HG03108 (cell line): ENCODE data around the gene ABCB11.

Source experiments
- ATAC-seq: cut with Tn5 transposase; IDR thresholded peaks from one replicate; pipeline ENCODE4 v1.9.1; 2021; ENCODE audit warnings: moderate library complexity; ENCODE audit not compliant: unreplicated experiment

The ABCB11 gene

DNA sequence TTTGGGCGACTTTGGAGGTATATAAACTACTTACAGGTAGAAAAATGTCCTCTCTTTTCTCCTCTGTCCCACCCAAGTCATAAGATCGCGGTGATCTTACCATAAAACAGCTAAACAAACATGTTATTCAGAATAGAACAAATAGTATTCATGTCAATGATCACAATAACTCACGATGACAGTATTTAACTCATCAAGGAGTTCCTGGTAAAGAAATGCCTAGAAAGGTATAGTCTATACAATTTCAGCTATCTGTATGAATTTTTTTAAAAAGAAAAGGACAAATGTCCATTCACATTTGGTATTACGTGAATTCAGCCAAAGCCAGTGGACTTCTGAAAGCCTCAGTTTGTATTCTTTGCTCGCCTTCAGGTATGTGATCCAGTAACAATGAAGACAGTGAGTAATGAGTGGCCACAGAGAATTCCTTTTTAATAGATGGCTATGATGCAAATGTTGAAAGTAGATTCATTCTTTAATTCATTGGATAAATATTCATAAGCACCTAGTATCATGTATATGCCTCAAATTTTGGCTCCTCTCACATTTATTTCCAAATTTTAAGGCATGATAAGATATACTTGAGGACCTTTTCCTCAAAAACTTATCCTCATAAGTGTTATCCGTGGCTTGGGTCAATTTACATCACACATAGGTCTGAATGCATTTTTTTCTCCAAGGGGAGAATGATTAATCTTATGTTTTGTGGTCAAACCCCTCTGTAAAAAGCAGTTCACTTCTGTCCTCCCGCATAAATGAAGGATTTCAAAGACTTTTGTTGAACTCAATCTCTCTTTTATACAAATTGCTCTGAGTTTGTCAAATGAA lies 20.3 kb downstream of the ABCB11 start:
- no peak for ATAC-seq

- no peak for ATAC-seq
Measured at GRCh38 chr2:169009865-169010579, 21.1 kb downstream of the ABCB11 start.

- ATAC-seq: no peak
Measured at GRCh38 chr2:169007941-169008340, 23.2 kb downstream of the ABCB11 start.

- no peak for ATAC-seq
Measured at GRCh38 chr2:169007356-169007755, 23.8 kb downstream of the ABCB11 start.

- no peak for ATAC-seq
Measured at GRCh38 chr2:169006665-169007064, 24.5 kb downstream of the ABCB11 start.

DNA sequence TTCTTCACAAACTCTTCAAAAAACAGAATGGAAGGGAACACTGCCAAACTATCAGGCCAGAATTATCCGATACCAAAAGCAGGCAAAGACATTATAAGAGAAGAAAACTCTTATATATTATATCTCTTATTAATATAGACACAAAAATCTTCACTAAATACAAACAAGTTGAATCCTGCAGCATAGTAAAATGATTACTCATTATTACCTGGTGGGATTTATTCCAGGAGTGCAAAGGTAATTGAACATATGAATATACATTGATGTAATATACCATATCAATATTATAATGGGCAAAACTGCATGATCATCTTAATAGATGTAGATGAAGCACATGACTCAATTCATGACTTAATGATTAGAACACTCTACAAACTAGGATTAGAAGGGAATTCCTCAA lies 25.1 kb downstream of the ABCB11 start:
- no peak for ATAC-seq

DNA sequence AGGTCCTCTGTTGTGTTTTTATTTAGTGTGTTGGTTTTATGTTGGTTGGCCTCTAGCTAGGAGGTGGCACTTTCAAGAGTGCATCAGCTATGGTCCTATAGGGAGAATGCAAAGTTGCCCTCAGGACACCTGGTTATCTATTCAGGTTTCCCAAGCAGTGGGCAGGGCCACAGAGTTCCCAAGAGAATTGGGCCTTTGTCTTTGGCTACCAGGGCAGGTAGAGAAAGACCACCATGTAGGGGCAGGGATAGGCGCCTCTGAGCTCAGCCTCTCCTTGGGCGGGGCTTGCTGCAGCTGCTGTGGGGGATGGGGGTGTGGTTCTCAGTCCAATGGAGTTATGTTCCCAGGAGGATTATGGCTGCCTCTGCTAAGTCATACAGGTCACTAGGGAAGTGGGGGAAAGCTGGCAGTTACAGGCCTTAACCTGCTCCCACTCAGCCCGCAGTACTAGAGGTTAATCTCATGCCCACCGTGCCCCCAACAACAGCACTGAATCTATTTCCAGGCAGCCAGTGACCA lies 26.0 kb downstream of the ABCB11 start:
- ATAC-seq: no peak

DNA sequence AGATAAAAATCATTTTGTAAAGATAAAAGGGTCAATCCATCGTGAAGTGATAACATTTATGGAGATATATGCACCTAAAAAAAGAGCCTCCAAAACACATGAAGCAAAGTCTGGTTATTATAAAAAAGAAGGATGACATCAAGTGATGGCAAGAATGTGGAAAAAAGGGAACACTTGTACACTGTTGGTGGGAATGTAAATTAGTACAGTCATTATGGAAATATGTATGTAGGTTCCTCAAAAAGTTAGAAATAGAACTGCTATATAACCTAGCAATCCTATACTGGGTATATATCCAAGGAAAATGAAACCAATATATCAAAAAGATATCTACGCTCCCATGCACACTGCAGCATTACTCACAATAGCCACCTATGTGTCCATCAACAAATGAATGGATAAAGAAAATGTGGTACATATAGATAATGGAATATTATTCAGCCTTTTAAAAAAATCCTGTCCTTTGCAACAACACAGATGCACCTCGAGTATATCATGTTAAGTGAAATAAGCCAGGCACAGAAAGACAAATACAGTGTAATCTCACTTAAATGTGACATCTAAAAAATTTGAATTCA lies 28.9 kb downstream of the ABCB11 start:
- ATAC-seq: no peak

DNA sequence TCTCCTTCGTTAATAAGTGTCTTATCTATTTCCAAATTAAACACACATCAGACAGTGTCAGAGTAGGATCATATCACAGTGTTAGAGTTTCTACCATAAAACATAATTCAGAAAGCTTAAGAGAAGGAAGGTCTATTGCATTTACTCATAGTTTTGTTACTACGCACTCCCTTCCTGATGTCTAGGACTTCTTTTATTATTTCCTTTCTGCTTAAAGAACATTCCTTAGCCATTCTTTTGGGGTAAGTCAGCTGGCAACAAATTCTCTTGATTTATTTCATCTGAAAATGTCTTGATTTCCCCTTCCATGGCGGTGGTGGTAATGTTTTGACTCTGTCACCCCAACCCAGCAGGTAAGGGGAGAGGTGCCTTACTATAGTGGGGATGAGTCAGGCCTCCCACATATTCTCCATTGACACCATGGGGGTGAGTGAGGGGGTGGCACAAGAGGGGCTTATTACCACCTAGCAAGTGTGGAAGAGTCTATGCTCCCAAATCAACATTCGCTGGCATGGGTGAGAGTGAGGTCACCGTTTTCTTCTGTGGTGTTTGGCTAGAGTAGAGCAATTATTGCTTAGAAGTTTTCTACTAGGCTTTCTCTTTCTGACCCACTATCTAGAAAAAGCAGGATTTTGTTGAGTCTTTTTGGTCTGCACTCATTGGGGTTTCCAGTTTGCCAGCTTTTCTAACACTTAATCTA lies 29.9 kb downstream of the ABCB11 start:
- ATAC-seq: no peak

DNA sequence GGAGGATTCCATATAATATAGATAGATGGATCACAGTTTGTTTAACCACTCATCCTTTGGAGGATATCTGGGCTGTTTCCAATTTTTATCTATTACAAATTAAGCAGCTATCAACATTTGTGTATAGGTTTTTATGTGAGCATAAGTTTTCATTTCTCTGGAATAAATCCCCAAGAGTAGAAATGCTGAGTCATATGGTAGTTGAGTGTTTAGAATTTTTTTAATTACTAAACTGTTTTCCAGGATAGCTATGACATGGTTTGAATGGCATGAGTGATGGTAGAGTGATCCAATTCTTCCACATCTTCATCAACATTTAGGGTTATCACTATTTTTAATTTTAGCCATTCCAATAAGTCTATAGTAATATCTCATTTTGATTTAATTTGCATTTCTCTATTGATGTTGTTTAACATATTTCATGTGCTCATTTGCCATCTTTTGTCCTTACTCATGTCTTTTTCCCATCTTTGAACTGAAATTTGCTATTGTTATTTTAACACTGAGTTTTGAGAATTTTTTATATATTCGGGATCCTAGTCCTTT lies 31.4 kb downstream of the ABCB11 start:
- no peak for ATAC-seq

- no peak for ATAC-seq
Measured at GRCh38 chr2:168998609-168999211, 32.4 kb downstream of the ABCB11 start.

DNA sequence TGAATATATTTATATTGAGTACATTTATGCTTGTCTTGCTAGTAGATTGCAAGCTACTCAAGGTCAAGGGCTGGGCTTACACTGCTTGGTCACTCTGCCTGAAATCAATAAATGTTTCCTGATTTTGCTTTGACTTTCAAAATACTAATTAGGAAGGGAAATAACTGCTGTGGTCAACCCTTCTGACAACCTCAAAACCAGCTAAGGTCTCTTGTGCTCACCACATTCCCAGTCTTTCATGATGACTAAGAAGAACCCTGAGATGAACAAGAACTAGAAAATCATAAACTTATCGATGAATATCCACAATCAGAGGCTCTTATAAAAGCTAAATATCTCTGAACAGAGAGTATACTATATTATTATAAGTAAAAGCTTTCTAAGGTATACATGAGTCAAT lies 33.3 kb downstream of the ABCB11 start:
- no peak for ATAC-seq

DNA sequence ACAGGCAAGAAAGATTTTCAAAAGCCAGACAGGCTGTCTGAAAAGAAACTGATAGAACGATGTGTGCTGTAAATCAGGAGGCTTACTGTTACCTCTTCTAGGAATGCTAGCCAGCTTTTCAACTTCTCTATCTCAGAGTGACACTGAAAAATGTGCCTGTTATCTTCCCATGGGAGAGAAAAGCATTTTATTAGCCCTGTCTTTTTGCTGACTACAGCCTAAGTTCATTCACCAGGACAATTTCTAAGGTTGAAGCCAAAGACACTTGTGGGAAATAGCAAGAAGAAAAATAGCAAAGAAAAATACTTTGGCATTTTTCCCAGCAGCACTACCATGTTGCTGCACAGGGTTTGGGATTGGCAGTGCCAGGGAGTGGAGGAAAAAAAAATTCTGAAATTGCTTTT lies 34.0 kb downstream of the ABCB11 start:
- no peak for ATAC-seq

DNA sequence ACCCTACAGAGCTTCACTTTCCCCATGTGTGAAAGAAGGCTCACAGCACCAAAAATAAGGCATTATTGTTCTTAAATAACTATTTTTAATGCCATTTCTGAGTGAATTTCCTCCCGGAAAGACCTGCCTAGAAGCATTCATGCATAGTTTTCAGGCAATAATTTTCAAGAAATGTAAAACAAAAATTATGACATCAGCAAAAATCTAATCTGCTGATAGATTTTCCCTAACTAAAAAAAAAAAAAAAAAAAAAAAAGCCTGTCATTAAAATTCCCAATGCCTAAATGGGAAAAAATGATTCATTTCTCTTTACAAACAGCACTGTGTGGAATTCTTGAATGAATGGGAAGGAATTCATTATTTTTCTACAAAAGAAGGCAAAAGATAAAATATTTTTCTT lies 35.4 kb downstream of the ABCB11 start:
- no peak for ATAC-seq

GRCh38 chr2:168993538-168993937 lies 37.6 kb downstream of the ABCB11 start:
- ATAC-seq: no peak

GRCh38 chr2:168992591-168993349 lies 38.4 kb downstream of the ABCB11 start:
- ATAC-seq: no peak

DNA sequence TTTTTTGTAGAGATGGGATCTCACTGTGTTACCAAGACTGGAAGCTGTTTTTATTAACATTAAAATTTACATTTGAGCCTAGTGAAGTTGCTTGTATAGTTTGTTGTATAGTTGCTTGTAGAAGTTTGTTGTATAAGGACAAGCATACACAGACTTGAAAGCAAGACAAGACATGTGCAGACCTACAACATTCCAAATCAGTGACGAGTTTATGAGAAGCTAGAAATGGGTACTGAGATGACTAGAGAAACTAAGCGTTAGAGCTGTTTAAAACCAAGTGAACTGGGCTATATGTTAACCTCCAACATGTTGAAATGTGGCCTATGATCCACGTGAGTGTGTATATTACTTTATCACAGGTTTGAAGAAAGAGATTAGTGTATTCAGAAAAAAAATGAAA lies 39.1 kb downstream of the ABCB11 start:
- no peak for ATAC-seq

- no peak for ATAC-seq
Measured at GRCh38 chr2:168988755-168989154, 42.4 kb downstream of the ABCB11 start.

DNA sequence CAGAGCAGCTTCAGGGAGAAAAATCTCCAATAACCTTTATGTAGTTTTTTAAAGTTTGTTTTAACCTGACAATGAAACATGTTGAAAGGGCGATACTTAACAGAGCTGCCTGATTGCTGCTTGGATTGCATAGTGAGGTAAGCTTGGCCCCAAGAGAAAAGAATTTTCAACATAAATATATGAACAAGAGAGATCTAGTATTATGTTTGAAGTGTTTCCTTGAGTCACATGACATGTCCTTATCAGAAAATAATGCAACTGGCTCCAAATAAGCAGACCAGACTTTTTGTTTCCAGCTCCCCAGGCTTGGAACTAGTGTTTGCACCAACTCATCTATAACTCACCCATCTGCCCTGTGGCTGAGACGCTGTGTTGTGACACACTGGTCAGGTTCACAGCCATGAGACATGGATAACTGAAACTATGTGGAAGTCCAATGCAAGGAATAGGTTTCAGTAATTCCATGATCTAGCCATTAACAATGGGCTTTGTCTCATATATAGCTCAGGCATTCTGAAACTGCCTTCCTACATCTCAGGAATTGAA lies 44.7 kb downstream of the ABCB11 start:
- no peak for ATAC-seq

DNA sequence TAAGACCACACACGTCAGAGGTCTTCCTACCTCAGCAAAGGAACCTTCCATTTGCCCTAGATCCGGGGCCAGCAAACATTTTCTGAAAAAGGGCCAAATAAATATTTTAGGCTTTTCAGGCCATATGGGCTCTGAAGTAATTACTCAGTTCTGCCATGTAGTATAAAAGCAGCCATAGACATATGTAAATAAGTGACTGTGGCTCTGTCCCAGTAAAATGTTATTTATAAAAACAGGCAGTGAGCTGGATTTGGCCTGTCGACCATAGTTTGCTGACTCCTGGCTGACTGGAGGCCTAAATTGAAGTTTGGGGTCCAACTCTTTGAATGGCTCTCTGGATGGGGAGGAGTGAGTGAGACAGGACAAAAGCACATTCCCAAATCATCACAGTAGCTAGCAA lies 49.5 kb downstream of the ABCB11 start:
- ATAC-seq: no peak
